ENCODE results near the gene COL8A1.

GRCh38 chr3:99681512-99681911 lies 43.1 kb downstream of the COL8A1 start:
- no peak for TF ChIP-seq POLR2A (IDR thresholded peaks at IDR 0.05)
- TF ChIP-seq, protein P1, sequence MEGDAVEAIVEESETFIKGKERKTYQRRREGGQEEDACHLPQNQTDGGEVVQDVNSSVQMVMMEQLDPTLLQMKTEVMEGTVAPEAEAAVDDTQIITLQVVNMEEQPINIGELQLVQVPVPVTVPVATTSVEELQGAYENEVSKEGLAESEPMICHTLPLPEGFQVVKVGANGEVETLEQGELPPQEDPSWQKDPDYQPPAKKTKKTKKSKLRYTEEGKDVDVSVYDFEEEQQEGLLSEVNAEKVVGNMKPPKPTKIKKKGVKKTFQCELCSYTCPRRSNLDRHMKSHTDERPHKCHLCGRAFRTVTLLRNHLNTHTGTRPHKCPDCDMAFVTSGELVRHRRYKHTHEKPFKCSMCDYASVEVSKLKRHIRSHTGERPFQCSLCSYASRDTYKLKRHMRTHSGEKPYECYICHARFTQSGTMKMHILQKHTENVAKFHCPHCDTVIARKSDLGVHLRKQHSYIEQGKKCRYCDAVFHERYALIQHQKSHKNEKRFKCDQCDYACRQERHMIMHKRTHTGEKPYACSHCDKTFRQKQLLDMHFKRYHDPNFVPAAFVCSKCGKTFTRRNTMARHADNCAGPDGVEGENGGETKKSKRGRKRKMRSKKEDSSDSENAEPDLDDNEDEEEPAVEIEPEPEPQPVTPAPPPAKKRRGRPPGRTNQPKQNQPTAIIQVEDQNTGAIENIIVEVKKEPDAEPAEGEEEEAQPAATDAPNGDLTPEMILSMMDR (IDR thresholded peaks at IDR 0.05), result no peak
